NCI-H2107 treated with DMSO at 0.1 percent for 48 hours (cell line): ENCODE measurements around the gene CTNNA3.
"Not testable (repeated sequence)": the region's sequence is repeated elsewhere in the genome, so short reads cannot be mapped to it uniquely, and the experiment has no call there.

ENCODE experiments used
- DNase-seq: peaks from one replicate; lab custom pipeline; 2025; ENCODE audit not compliant: unreplicated experiment; lab: John Stamatoyannopoulos, UW

Gene CTNNA3

GRCh38 chr10:67259319-67259929 is 436.6 kb downstream of the CTNNA3 start:
- no peak for DNase-seq

GRCh38 chr10:67257427-67258144 is 438.4 kb downstream of the CTNNA3 start:
- no peak for DNase-seq

GRCh38 chr10:67257018-67257417 is 439.0 kb downstream of the CTNNA3 start:
- DNase-seq: no peak

GRCh38 chr10:67250686-67251085 is 445.3 kb downstream of the CTNNA3 start:
- no peak for DNase-seq

- no peak for DNase-seq
These were observed 449.9 kb downstream of the CTNNA3 start for GRCh38 chr10:67246066-67246555.

GRCh38 chr10:67242528-67242927 is 453.5 kb downstream of the CTNNA3 start:
- no peak for DNase-seq

- no peak for DNase-seq
These were observed 454.5 kb downstream of the CTNNA3 start for GRCh38 chr10:67241451-67241850.

GRCh38 chr10:67239864-67240497 is 456.0 kb downstream of the CTNNA3 start:
- no peak for DNase-seq

- not testable (repeated sequence) for DNase-seq
These were observed 465.1 kb downstream of the CTNNA3 start for GRCh38 chr10:67230680-67231500.

GRCh38 chr10:67225226-67225625 is 470.8 kb downstream of the CTNNA3 start:
- no peak for DNase-seq

GRCh38 chr10:67224553-67224952 is 471.4 kb downstream of the CTNNA3 start:
- no peak for DNase-seq

- DNase-seq: no peak
These were observed 473.1 kb downstream of the CTNNA3 start for GRCh38 chr10:67222934-67223333.

- DNase-seq: no peak
These were observed 474.0 kb downstream of the CTNNA3 start for GRCh38 chr10:67221939-67222494.

GRCh38 chr10:67211680-67212079 is 484.3 kb downstream of the CTNNA3 start:
- no peak for DNase-seq

GRCh38 chr10:67207923-67208322 is 488.1 kb downstream of the CTNNA3 start:
- not testable (repeated sequence) for DNase-seq

GRCh38 chr10:67200913-67201564 is 495.0 kb downstream of the CTNNA3 start:
- no peak for DNase-seq

- DNase-seq: no peak
These were observed 520.6 kb downstream of the CTNNA3 start for GRCh38 chr10:67175354-67175753.

- DNase-seq: no peak
These were observed 522.2 kb downstream of the CTNNA3 start for GRCh38 chr10:67173787-67174186.

- DNase-seq: peak; percentile 1
These were observed 524.0 kb downstream of the CTNNA3 start for GRCh38 chr10:67171970-67172369.

- DNase-seq: no peak
These were observed 539.8 kb downstream of the CTNNA3 start for GRCh38 chr10:67156239-67156638.
